ENCODE results near the gene RIMKLB. TPM values are rescaled to one million over a fixed set of nuclear protein-coding genes. Genes with fewer than 3 reads are reported as not detected.

RIMKLB gene
- 41.6 and 158 TPM in 2 replicates for total RNA-seq

GRCh38 chr12:8697476-8698131 lies at the start of gene RIMKLB:
TSS of gene RIMKLB (plus strand) at chr12:8697991. CDS start at chr12:8713867, 15,876 bp downstream.

GRCh38 chr12:8662593-8662992 lies 35.2 kb upstream of the RIMKLB start, which contains the start of gene MFAP5:
TSS of gene MFAP5 (minus strand) at chr12:8662826. CDS start at chr12:8662104, 722 bp downstream.

GRCh38 chr12:8822298-8822697 lies 124.5 kb downstream of the RIMKLB start, which contains the start of gene A2ML1:
TSS of gene A2ML1 (plus strand) at chr12:8822621. CDS start at chr12:8822652, 31 bp downstream.

Other genes starting within 250 kb of the RIMKLB start
- gene CLEC6A, start 242.0 kb upstream of the RIMKLB start, total RNA-seq = not detected in 2 replicates
- gene CLEC4D, start 184.5 kb upstream of the RIMKLB start, total RNA-seq = not detected in 2 replicates
- not detected in 2 replicates for gene CLEC4E, start 157.1 kb upstream of the RIMKLB start, total RNA-seq
- gene AICDA, start 85.1 kb upstream of the RIMKLB start, total RNA-seq = not detected in 2 replicates
- gene MFAP5, start 35.2 kb upstream of the RIMKLB start, total RNA-seq = 0.13 and 0.32 TPM in 2 replicates
- 0.06 TPM in 1 of 2 replicates, not detected in the other for gene A2ML1, start 124.6 kb downstream of the RIMKLB start, total RNA-seq
- gene PHC1, start 216.5 kb downstream of the RIMKLB start, total RNA-seq = 7.8 and 18.1 TPM in 2 replicates